ENCODE measurements around the gene MAP3K2. TPM values are rescaled to one million over a fixed set of nuclear protein-coding genes. Genes with fewer than 3 reads are reported as not detected.

Gene MAP3K2, protein sequence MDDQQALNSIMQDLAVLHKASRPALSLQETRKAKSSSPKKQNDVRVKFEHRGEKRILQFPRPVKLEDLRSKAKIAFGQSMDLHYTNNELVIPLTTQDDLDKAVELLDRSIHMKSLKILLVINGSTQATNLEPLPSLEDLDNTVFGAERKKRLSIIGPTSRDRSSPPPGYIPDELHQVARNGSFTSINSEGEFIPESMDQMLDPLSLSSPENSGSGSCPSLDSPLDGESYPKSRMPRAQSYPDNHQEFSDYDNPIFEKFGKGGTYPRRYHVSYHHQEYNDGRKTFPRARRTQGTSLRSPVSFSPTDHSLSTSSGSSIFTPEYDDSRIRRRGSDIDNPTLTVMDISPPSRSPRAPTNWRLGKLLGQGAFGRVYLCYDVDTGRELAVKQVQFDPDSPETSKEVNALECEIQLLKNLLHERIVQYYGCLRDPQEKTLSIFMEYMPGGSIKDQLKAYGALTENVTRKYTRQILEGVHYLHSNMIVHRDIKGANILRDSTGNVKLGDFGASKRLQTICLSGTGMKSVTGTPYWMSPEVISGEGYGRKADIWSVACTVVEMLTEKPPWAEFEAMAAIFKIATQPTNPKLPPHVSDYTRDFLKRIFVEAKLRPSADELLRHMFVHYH
- total RNA-seq: 10 to 100 TPM; 29.4 to 37.4 (median 31.3) TPM

DNA sequence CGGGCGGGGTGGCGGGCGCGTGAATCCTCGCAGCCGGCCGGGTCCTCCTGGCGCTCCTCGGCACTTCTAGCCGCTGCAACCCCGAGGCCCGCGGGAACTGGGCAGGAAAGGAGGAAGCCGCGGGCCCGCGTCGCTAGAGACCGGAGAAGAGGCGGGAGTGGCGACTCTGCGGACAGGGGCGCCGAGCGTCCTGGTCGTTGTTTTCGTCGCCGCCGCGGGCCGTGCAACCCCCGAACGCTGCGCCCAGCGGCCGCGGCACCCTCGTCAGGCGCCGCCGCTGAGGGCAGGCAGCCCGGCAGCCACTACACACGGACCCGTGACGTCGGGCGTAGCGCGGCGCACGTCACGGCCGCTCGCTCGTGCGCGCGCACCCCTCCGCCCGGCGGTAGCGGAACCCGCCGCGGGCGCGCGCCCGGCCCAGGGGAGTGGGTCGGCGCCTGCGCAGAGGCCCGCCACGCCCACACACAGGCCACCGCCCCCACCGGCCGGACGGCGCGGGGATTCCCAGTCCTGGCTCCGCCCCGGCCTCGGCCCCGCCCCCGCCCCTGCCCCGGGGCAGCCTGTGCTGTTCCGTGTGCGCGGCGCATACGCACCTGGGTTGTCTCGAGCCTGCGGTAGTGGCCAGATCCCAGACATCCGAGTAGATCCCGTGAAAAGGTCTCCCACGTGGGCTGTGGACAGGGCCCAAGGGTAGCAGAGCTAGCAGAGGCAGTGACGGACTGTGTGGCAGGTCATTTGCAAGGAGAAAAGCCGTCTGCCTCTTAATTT lies at the start of gene MAP3K2:
Gene MAP3K2, minus strand, starts transcription at position 321 of the 768 bp plus-strand sequence. CDS start 44,846 bp downstream, outside the sequence.
- TF ChIP-seq, protein P1, sequence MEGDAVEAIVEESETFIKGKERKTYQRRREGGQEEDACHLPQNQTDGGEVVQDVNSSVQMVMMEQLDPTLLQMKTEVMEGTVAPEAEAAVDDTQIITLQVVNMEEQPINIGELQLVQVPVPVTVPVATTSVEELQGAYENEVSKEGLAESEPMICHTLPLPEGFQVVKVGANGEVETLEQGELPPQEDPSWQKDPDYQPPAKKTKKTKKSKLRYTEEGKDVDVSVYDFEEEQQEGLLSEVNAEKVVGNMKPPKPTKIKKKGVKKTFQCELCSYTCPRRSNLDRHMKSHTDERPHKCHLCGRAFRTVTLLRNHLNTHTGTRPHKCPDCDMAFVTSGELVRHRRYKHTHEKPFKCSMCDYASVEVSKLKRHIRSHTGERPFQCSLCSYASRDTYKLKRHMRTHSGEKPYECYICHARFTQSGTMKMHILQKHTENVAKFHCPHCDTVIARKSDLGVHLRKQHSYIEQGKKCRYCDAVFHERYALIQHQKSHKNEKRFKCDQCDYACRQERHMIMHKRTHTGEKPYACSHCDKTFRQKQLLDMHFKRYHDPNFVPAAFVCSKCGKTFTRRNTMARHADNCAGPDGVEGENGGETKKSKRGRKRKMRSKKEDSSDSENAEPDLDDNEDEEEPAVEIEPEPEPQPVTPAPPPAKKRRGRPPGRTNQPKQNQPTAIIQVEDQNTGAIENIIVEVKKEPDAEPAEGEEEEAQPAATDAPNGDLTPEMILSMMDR (IDR thresholded peaks at IDR 0.05): peak in 2 of 6 experiments; percentile 11
- TF ChIP-seq POLR2A (IDR thresholded peaks at IDR 0.05): peak in 3 of 4 donors; percentile 76 to 96 (median 85)
- Histone ChIP-seq H3K27ac (peak within 1 kb of the TSS; percentile 99 to 100 (median 100)), H3K36me3 (no peaks in the 10 kb centered on the region), H3K9me3 (no peaks in the 10 kb centered on the region), H3K27me3 (no peaks in the 10 kb centered on the region), H3K4me1 (peaks cover 8 to 54% (median 19%) of the 10 kb centered on the region in 3 donors), H3K4me3 (peak within 1 kb of the TSS; percentile 89 to 100 (median 98))
- intact Hi-C loops (cut with DNase I): no loop called here
- peak; percentile 56 for DNase-seq
- WGBS, 2 donors: 0% methylated on average over 2 to 4 of the region's 100 CpGs

- no peak for TF ChIP-seq POLR2A (IDR thresholded peaks at IDR 0.05)
- TF ChIP-seq, protein P1 (IDR thresholded peaks at IDR 0.05): no peak
- H3K9me3 ChIP-seq: peaks cover 0 to 15% (median 4%) of the 10 kb centered on the region in 3 donors
- no peak for DNase-seq
- H3K27me3 ChIP-seq: no peaks in the 10 kb centered on the region
- no peak overlapping the region for H3K27ac ChIP-seq
- no peaks in the 10 kb centered on the region for H3K4me1 ChIP-seq
- no peak overlapping the region for H3K4me3 ChIP-seq
- H3K36me3 ChIP-seq: no peaks in the 10 kb centered on the region
- 89 to 93% methylated on average over 6 to 8 of the region's 9 CpGs for WGBS, 2 donors
- intact Hi-C loops (cut with DNase I): no loop called here
Measured at GRCh38 chr2:127437056-127437455, 49.3 kb upstream of the MAP3K2 start.

- intact Hi-C loops (cut with DNase I): no loop called here
- no peak for DNase-seq
- WGBS, 2 donors: 86 to 93% methylated on average over 5 to 6 of the region's 6 CpGs
- TF ChIP-seq, protein P1 (IDR thresholded peaks at IDR 0.05): no peak
- no peak for TF ChIP-seq POLR2A (IDR thresholded peaks at IDR 0.05)
- Histone ChIP-seq H3K4me1 (no peaks in the 10 kb centered on the region), H3K27ac (no peak overlapping the region), H3K4me3 (no peak overlapping the region), H3K9me3 (peaks cover 0 to 2% (median 0%) of the 10 kb centered on the region in 3 donors), H3K36me3 (no peaks in the 10 kb centered on the region), H3K27me3 (no peaks in the 10 kb centered on the region)
Measured at GRCh38 chr2:127434515-127434914, 46.7 kb upstream of the MAP3K2 start.

DNA sequence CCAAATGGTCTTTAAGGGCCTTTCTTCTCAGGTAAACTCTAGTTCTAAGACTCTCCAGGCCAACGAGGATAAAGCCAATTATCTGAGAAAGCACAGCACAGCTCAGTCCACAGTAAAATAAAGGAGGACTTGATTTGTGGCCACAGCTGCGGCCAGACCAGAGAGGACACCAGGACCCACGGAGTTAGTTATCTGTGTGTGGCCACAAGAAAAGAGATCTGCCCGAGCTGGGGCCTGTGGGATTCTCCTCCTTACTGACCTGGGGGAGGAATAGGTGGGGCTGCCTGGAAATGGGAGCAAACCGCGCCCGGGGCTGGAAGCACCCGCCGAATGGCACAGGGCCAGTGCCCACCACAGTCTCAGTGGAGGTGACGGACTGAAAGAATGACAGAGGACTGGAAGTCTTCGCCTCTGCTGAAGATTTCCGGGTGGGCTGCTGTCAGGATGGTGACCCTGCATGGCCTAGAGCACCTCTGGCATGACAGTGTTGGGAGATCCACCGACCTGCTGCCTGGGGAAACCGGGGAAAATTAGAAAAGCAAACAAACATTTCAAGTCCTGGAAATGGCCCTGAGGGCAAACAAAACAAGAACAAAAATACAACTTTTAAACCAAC lies 43.7 kb upstream of the MAP3K2 start:
- H3K9me3 ChIP-seq: no peaks in the 10 kb centered on the region
- intact Hi-C loops (cut with DNase I): no loop called here
- H3K4me1 ChIP-seq: no peaks in the 10 kb centered on the region
- no peaks in the 10 kb centered on the region for H3K36me3 ChIP-seq
- 68 to 75% methylated on average over 14 of the region's 14 CpGs for WGBS, 2 donors
- peaks cover 0 to 6% (median 0%) of the 10 kb centered on the region in 4 donors for H3K27me3 ChIP-seq
- TF ChIP-seq, protein P1 (IDR thresholded peaks at IDR 0.05): no peak
- TF ChIP-seq POLR2A (IDR thresholded peaks at IDR 0.05): no peak
- no peak overlapping the region for H3K27ac ChIP-seq
- no peak overlapping the region for H3K4me3 ChIP-seq
- no peak for DNase-seq

All from esophagus squamous epithelium (tissue), 5 donors.